Measurements from ENCODE around the gene TAC4.
A peak's percentile ranks its signal among the peaks of the same experiment; 100 is the strongest.

TAC4 gene

GRCh38 chr17:49821916-49822315 is 26.0 kb downstream of the TAC4 start:
- no peak for TF ChIP-seq POLR2A (IDR thresholded peaks at IDR 0.05; ENCODE audit: low read depth, low read length)
- FAIRE-seq: no peak
- DNase-seq (ENCODE audit: insufficient read length, low spot score): no peak

GRCh38 chr17:49821466-49821865 is 26.4 kb downstream of the TAC4 start:
- no peak for FAIRE-seq
- no peak for DNase-seq (ENCODE audit: insufficient read length, low spot score)
- TF ChIP-seq POLR2A (IDR thresholded peaks at IDR 0.05; ENCODE audit: low read depth, low read length): no peak

GRCh38 chr17:49820773-49821172 is 27.1 kb downstream of the TAC4 start:
- no peak for FAIRE-seq

GRCh38 chr17:49819651-49820050 is 28.2 kb downstream of the TAC4 start:
- FAIRE-seq (no peak), DNase-seq (ENCODE audit: insufficient read length, low spot score) (no peak)
- TF ChIP-seq POLR2A (IDR thresholded peaks at IDR 0.05; ENCODE audit: low read depth, low read length): no peak

More at GRCh38 chr17:49820773-49821172, 27.1 kb downstream of the TAC4 start:
- no peak for TF ChIP-seq POLR2A (IDR thresholded peaks at IDR 0.05; ENCODE audit: low read depth, low read length)
- no peak for DNase-seq (ENCODE audit: insufficient read length, low spot score)

- DNase-seq (ENCODE audit: insufficient read length, low spot score) (no peak), FAIRE-seq (no peak)
- no peak for TF ChIP-seq POLR2A (IDR thresholded peaks at IDR 0.05; ENCODE audit: low read depth, low read length)
Measured at GRCh38 chr17:49819138-49819537, 28.7 kb downstream of the TAC4 start.

GRCh38 chr17:49817993-49818392 is 29.9 kb downstream of the TAC4 start:
- no peak for FAIRE-seq
- DNase-seq (ENCODE audit: insufficient read length, low spot score): no peak
- TF ChIP-seq POLR2A (IDR thresholded peaks at IDR 0.05; ENCODE audit: low read depth, low read length): no peak

- no peak for FAIRE-seq
- DNase-seq (ENCODE audit: insufficient read length, low spot score): no peak
- no peak for TF ChIP-seq POLR2A (IDR thresholded peaks at IDR 0.05; ENCODE audit: low read depth, low read length)
Measured at GRCh38 chr17:49815761-49816281, 32.0 kb downstream of the TAC4 start.

- FAIRE-seq (no peak), DNase-seq (ENCODE audit: insufficient read length, low spot score) (no peak)
- no peak for TF ChIP-seq POLR2A (IDR thresholded peaks at IDR 0.05; ENCODE audit: low read depth, low read length)
Measured at GRCh38 chr17:49814781-49815529, 32.9 kb downstream of the TAC4 start.

GRCh38 chr17:49809056-49809455 is 38.8 kb downstream of the TAC4 start:
- no peak for DNase-seq (ENCODE audit: insufficient read length, low spot score)
- FAIRE-seq: no peak
- TF ChIP-seq POLR2A (IDR thresholded peaks at IDR 0.05; ENCODE audit: low read depth, low read length): no peak

GRCh38 chr17:49798738-49799137 is 49.1 kb downstream of the TAC4 start:
- no peak for TF ChIP-seq POLR2A (IDR thresholded peaks at IDR 0.05; ENCODE audit: low read depth, low read length)
- DNase-seq (ENCODE audit: insufficient read length, low spot score) (no peak), FAIRE-seq (no peak)

- FAIRE-seq (no peak), DNase-seq (ENCODE audit: insufficient read length, low spot score) (no peak)
- no peak for TF ChIP-seq POLR2A (IDR thresholded peaks at IDR 0.05; ENCODE audit: low read depth, low read length)
Measured at GRCh38 chr17:49798182-49798581, 49.7 kb downstream of the TAC4 start.

GRCh38 chr17:49795372-49795771 is 52.5 kb downstream of the TAC4 start:
- no peak for FAIRE-seq
- no peak for DNase-seq (ENCODE audit: insufficient read length, low spot score)
- no peak for TF ChIP-seq POLR2A (IDR thresholded peaks at IDR 0.05; ENCODE audit: low read depth, low read length)

- DNase-seq (ENCODE audit: insufficient read length, low spot score) (no peak), FAIRE-seq (no peak)
- no peak for TF ChIP-seq POLR2A (IDR thresholded peaks at IDR 0.05; ENCODE audit: low read depth, low read length)
Measured at GRCh38 chr17:49793309-49793708, 54.6 kb downstream of the TAC4 start.

- FAIRE-seq (no peak), DNase-seq (ENCODE audit: insufficient read length, low spot score) (no peak)
- no peak for TF ChIP-seq POLR2A (IDR thresholded peaks at IDR 0.05; ENCODE audit: low read depth, low read length)
Measured at GRCh38 chr17:49789243-49789578, 58.7 kb downstream of the TAC4 start.

GRCh38 chr17:49788478-49789242 is 59.2 kb downstream of the TAC4 start, which contains the start of gene KAT7:
TSS of gene KAT7 (plus strand) at chr17:49788681. CDS start at chr17:49788835, 154 bp downstream.
- TF ChIP-seq POLR2A (IDR thresholded peaks at IDR 0.05; ENCODE audit: low read depth, low read length): peak; percentile 65; the same call in 1 of the 2 replicates
- DNase-seq (ENCODE audit: insufficient read length, low spot score) (peak; percentile 98), FAIRE-seq (peak; percentile 92)

All from H54 (cell line).